ENCODE measurements around the gene ZC3H15. TPM values are rescaled to one million over a fixed set of nuclear protein-coding genes. Genes with fewer than 3 reads are reported as not detected.

Gene ZC3H15
- total RNA-seq, 1 experiment from 2014 or later = 64.6 TPM

- in situ Hi-C loops (cut with HindIII; ENCODE audit: low pct_unique_long_range_greater_than_20kb, low sequenced_read_pairs) = no loop called here
- no peak for DNase-seq (ENCODE audit: low read depth)
Observed at GRCh38 chr2:186532891-186533290, 46.8 kb downstream of the ZC3H15 start.

GRCh38 chr2:186533717-186534116 lies 47.7 kb downstream of the ZC3H15 start:
- DNase-seq (ENCODE audit: low read depth) = no peak
- in situ Hi-C loops (cut with HindIII; ENCODE audit: low pct_unique_long_range_greater_than_20kb, low sequenced_read_pairs) = no loop called here

GRCh38 chr2:186534406-186534805 lies 48.3 kb downstream of the ZC3H15 start:
- no peak for DNase-seq (ENCODE audit: low read depth)
- in situ Hi-C loops (cut with HindIII; ENCODE audit: low pct_unique_long_range_greater_than_20kb, low sequenced_read_pairs) = no loop called here

- in situ Hi-C loops (cut with HindIII; ENCODE audit: low pct_unique_long_range_greater_than_20kb, low sequenced_read_pairs) = no loop called here
- DNase-seq (ENCODE audit: low read depth) = no peak
Observed at GRCh38 chr2:186535861-186536260, 49.8 kb downstream of the ZC3H15 start.

- DNase-seq (ENCODE audit: low read depth) = no peak
- in situ Hi-C loops (cut with HindIII; ENCODE audit: low pct_unique_long_range_greater_than_20kb, low sequenced_read_pairs) = no loop called here
Observed at GRCh38 chr2:186537019-186537418, 51.0 kb downstream of the ZC3H15 start.

GRCh38 chr2:186540941-186541340 lies 54.9 kb downstream of the ZC3H15 start:
- no peak for DNase-seq (ENCODE audit: low read depth)
- in situ Hi-C loops (cut with HindIII; ENCODE audit: low pct_unique_long_range_greater_than_20kb, low sequenced_read_pairs) = no loop called here

GRCh38 chr2:186542002-186542401 lies 55.9 kb downstream of the ZC3H15 start:
- in situ Hi-C loops (cut with HindIII; ENCODE audit: low pct_unique_long_range_greater_than_20kb, low sequenced_read_pairs) = no loop called here
- peak; percentile 40 for DNase-seq (ENCODE audit: low read depth)

- in situ Hi-C loops (cut with HindIII; ENCODE audit: low pct_unique_long_range_greater_than_20kb, low sequenced_read_pairs) = no loop called here
- DNase-seq (ENCODE audit: low read depth) = peak; percentile 77
Observed at GRCh38 chr2:186543561-186544131, 57.6 kb downstream of the ZC3H15 start.

GRCh38 chr2:186544255-186544675 lies 58.2 kb downstream of the ZC3H15 start:
- in situ Hi-C loops (cut with HindIII; ENCODE audit: low pct_unique_long_range_greater_than_20kb, low sequenced_read_pairs) = no loop called here
- DNase-seq (ENCODE audit: low read depth) = peak; percentile 95

- in situ Hi-C loops (cut with HindIII; ENCODE audit: low pct_unique_long_range_greater_than_20kb, low sequenced_read_pairs) = no loop called here
- DNase-seq (ENCODE audit: low read depth) = no peak
Observed at GRCh38 chr2:186546846-186547245, 60.8 kb downstream of the ZC3H15 start.

- DNase-seq (ENCODE audit: low read depth) = no peak
- in situ Hi-C loops (cut with HindIII; ENCODE audit: low pct_unique_long_range_greater_than_20kb, low sequenced_read_pairs) = no loop called here
Observed at GRCh38 chr2:186551323-186552050, 65.4 kb downstream of the ZC3H15 start.

GRCh38 chr2:186554429-186554828 lies 68.4 kb downstream of the ZC3H15 start:
- in situ Hi-C loops (cut with HindIII; ENCODE audit: low pct_unique_long_range_greater_than_20kb, low sequenced_read_pairs) = no loop called here
- DNase-seq (ENCODE audit: low read depth) = no peak

GRCh38 chr2:186554850-186555671 lies 69.0 kb downstream of the ZC3H15 start:
- DNase-seq (ENCODE audit: low read depth) = peak; percentile 47
- in situ Hi-C loops (cut with HindIII; ENCODE audit: low pct_unique_long_range_greater_than_20kb, low sequenced_read_pairs) = no loop called here

GRCh38 chr2:186558512-186559276 lies 72.6 kb downstream of the ZC3H15 start:
- DNase-seq (ENCODE audit: low read depth) = no peak
- in situ Hi-C loops (cut with HindIII; ENCODE audit: low pct_unique_long_range_greater_than_20kb, low sequenced_read_pairs) = no loop called here

Other genes with a start within 250 kb of the ZC3H15 start
- 122 and 155 TPM in 2 replicates for gene ITGAV, start 103.8 kb downstream of the ZC3H15 start, total RNA-seq (2014; rRNA removed; shearing (Covaris generic); ENCODE audit: low replicate concordance)
- gene FAM171B, start 207.8 kb downstream of the ZC3H15 start, total RNA-seq (2014; rRNA removed; shearing (Covaris generic); ENCODE audit: low replicate concordance) = 1.5 and 9.0 TPM in 2 replicates

Data from Caki2 (cell line).